ENCODE results near the gene CDC5L. TPM values are rescaled to one million over a fixed set of nuclear protein-coding genes. Genes with fewer than 3 reads are reported as not detected.

Gene CDC5L
- total RNA-seq, 1 donor from 2014 or later = 26.5 TPM

GRCh38 chr6:44485601-44486401 lies 98.3 kb downstream of the CDC5L start:
- Mint-ChIP-seq H3K27me3 (peaks cover 15% of the 10 kb centered on the region), H3K9me3 (no peaks in the 10 kb centered on the region), H3K27ac (no peak overlapping the region), H3K4me1 (no peaks in the 10 kb centered on the region), H3K36me3 (ENCODE audit: low read depth) (no peaks in the 10 kb centered on the region), H3K4me3 (no peak overlapping the region)
- intact Hi-C loops (cut with micrococcal nuclease) = no loop called here
- DNase-seq = no peak

GRCh38 chr6:44487002-44487401 lies 99.5 kb downstream of the CDC5L start:
- Mint-ChIP-seq H3K4me3 (no peak overlapping the region), H3K36me3 (ENCODE audit: low read depth) (no peaks in the 10 kb centered on the region), H3K27ac (no peak overlapping the region), H3K4me1 (no peaks in the 10 kb centered on the region), H3K27me3 (peaks cover 15% of the 10 kb centered on the region), H3K9me3 (no peaks in the 10 kb centered on the region)
- no peak for DNase-seq
- intact Hi-C loops (cut with micrococcal nuclease) = no loop called here

- H3K27ac Mint-ChIP-seq = no peak overlapping the region
- H3K27me3 Mint-ChIP-seq = peaks cover 15% of the 10 kb centered on the region
- H3K36me3 Mint-ChIP-seq (ENCODE audit: low read depth) = no peaks in the 10 kb centered on the region
- DNase-seq = no peak
- no peak overlapping the region for H3K4me3 Mint-ChIP-seq
- H3K4me1 Mint-ChIP-seq = no peaks in the 10 kb centered on the region
- H3K9me3 Mint-ChIP-seq = no peaks in the 10 kb centered on the region
- intact Hi-C loops (cut with micrococcal nuclease) = no loop called here
These were observed 100.1 kb downstream of the CDC5L start for GRCh38 chr6:44487586-44487985.

GRCh38 chr6:44489910-44490604 lies 102.6 kb downstream of the CDC5L start:
- no peaks in the 10 kb centered on the region for H3K4me1 Mint-ChIP-seq
- H3K27me3 Mint-ChIP-seq = peaks cover 15% of the 10 kb centered on the region
- no peaks in the 10 kb centered on the region for H3K9me3 Mint-ChIP-seq
- intact Hi-C loops (cut with micrococcal nuclease) = no loop called here
- H3K4me3 Mint-ChIP-seq = no peak overlapping the region
- H3K36me3 Mint-ChIP-seq (ENCODE audit: low read depth) = no peaks in the 10 kb centered on the region
- no peak overlapping the region for H3K27ac Mint-ChIP-seq
- no peak for DNase-seq

- no peak for DNase-seq
- Mint-ChIP-seq H3K4me1 (no peaks in the 10 kb centered on the region), H3K36me3 (ENCODE audit: low read depth) (no peaks in the 10 kb centered on the region), H3K9me3 (no peaks in the 10 kb centered on the region), H3K27ac (no peak overlapping the region), H3K27me3 (peaks cover 4% of the 10 kb centered on the region), H3K4me3 (no peak overlapping the region)
- intact Hi-C loops (cut with micrococcal nuclease) = no loop called here
These were observed 105.6 kb downstream of the CDC5L start for GRCh38 chr6:44493132-44493531.

- Mint-ChIP-seq H3K4me3 (no peak overlapping the region), H3K9me3 (no peaks in the 10 kb centered on the region), H3K27ac (no peak overlapping the region), H3K4me1 (no peaks in the 10 kb centered on the region), H3K36me3 (ENCODE audit: low read depth) (no peaks in the 10 kb centered on the region), H3K27me3 (peaks cover 2% of the 10 kb centered on the region)
- DNase-seq = no peak
- intact Hi-C loops (cut with micrococcal nuclease) = no loop called here
These were observed 106.1 kb downstream of the CDC5L start for GRCh38 chr6:44493593-44493992.

GRCh38 chr6:44494011-44494501 lies 106.5 kb downstream of the CDC5L start:
- H3K4me1 Mint-ChIP-seq = no peaks in the 10 kb centered on the region
- no peak for DNase-seq
- no peaks in the 10 kb centered on the region for H3K36me3 Mint-ChIP-seq (ENCODE audit: low read depth)
- intact Hi-C loops (cut with micrococcal nuclease) = no loop called here
- H3K27ac Mint-ChIP-seq = no peak overlapping the region
- no peaks in the 10 kb centered on the region for H3K9me3 Mint-ChIP-seq
- no peak overlapping the region for H3K4me3 Mint-ChIP-seq
- H3K27me3 Mint-ChIP-seq = peaks cover 2% of the 10 kb centered on the region

GRCh38 chr6:44495036-44495901 lies 107.8 kb downstream of the CDC5L start:
- no peaks in the 10 kb centered on the region for H3K36me3 Mint-ChIP-seq (ENCODE audit: low read depth)
- no peak overlapping the region for H3K4me3 Mint-ChIP-seq
- no peaks in the 10 kb centered on the region for H3K4me1 Mint-ChIP-seq
- DNase-seq = no peak
- H3K27ac Mint-ChIP-seq = no peak overlapping the region
- H3K27me3 Mint-ChIP-seq = no peaks in the 10 kb centered on the region
- intact Hi-C loops (cut with micrococcal nuclease) = no loop called here
- H3K9me3 Mint-ChIP-seq = no peaks in the 10 kb centered on the region

- Mint-ChIP-seq H3K27me3 (peaks cover 3% of the 10 kb centered on the region), H3K36me3 (ENCODE audit: low read depth) (no peaks in the 10 kb centered on the region), H3K4me3 (no peak overlapping the region), H3K4me1 (no peaks in the 10 kb centered on the region), H3K9me3 (no peaks in the 10 kb centered on the region), H3K27ac (no peak overlapping the region)
- intact Hi-C loops (cut with micrococcal nuclease) = no loop called here
- no peak for DNase-seq
These were observed 109.3 kb downstream of the CDC5L start for GRCh38 chr6:44496665-44497369.

GRCh38 chr6:44497807-44498206 lies 110.3 kb downstream of the CDC5L start:
- DNase-seq = no peak
- Mint-ChIP-seq H3K4me3 (no peak overlapping the region), H3K36me3 (ENCODE audit: low read depth) (no peaks in the 10 kb centered on the region), H3K27me3 (peaks cover 3% of the 10 kb centered on the region), H3K9me3 (peaks cover 1% of the 10 kb centered on the region), H3K27ac (no peak overlapping the region), H3K4me1 (no peaks in the 10 kb centered on the region)
- intact Hi-C loops (cut with micrococcal nuclease) = no loop called here

GRCh38 chr6:44498436-44498835 lies 110.9 kb downstream of the CDC5L start:
- Mint-ChIP-seq H3K4me3 (no peak overlapping the region), H3K9me3 (peaks cover 3% of the 10 kb centered on the region), H3K27me3 (peaks cover 3% of the 10 kb centered on the region), H3K27ac (no peak overlapping the region), H3K4me1 (no peaks in the 10 kb centered on the region), H3K36me3 (ENCODE audit: low read depth) (no peaks in the 10 kb centered on the region)
- intact Hi-C loops (cut with micrococcal nuclease) = no loop called here
- no peak for DNase-seq

- DNase-seq = no peak
- intact Hi-C loops (cut with micrococcal nuclease) = no loop called here
- no peaks in the 10 kb centered on the region for H3K36me3 Mint-ChIP-seq (ENCODE audit: low read depth)
- peaks cover 3% of the 10 kb centered on the region for H3K9me3 Mint-ChIP-seq
- peaks cover 6% of the 10 kb centered on the region for H3K27me3 Mint-ChIP-seq
- no peak overlapping the region for H3K4me3 Mint-ChIP-seq
- H3K27ac Mint-ChIP-seq = no peak overlapping the region
- no peaks in the 10 kb centered on the region for H3K4me1 Mint-ChIP-seq
These were observed 112.1 kb downstream of the CDC5L start for GRCh38 chr6:44499609-44500008.
